DOHH2 (cell line): ENCODE measurements around the gene ANKRD65.

Experiments used
- EZH2phosphoT487 ChIP-seq: fragments of 200-600 bp; sonication (generic); IDR thresholded peaks from 2 replicates; pipeline ENCODE4 v1.6.1; 2017; ENCODE audit warnings: borderline replicate concordance, mild to moderate bottlenecking, antibody characterized with exemption, low read length, moderate library complexity, mixed read lengths
- TF ChIP-seq, protein P1 (sequence below): fragments of 200-600 bp; sonication (generic); IDR thresholded peaks from one replicate; pipeline ENCODE4 v1.5.1; 2014; ENCODE audit warnings: antibody characterized with exemption, mild to moderate bottlenecking, low read depth, low read length; ENCODE audit not compliant: poor library complexity, severe bottlenecking

- TF ChIP-seq, protein P1, sequence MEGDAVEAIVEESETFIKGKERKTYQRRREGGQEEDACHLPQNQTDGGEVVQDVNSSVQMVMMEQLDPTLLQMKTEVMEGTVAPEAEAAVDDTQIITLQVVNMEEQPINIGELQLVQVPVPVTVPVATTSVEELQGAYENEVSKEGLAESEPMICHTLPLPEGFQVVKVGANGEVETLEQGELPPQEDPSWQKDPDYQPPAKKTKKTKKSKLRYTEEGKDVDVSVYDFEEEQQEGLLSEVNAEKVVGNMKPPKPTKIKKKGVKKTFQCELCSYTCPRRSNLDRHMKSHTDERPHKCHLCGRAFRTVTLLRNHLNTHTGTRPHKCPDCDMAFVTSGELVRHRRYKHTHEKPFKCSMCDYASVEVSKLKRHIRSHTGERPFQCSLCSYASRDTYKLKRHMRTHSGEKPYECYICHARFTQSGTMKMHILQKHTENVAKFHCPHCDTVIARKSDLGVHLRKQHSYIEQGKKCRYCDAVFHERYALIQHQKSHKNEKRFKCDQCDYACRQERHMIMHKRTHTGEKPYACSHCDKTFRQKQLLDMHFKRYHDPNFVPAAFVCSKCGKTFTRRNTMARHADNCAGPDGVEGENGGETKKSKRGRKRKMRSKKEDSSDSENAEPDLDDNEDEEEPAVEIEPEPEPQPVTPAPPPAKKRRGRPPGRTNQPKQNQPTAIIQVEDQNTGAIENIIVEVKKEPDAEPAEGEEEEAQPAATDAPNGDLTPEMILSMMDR: no peak
- no peak for TF ChIP-seq EZH2phosphoT487
Observed at GRCh38 chr1:1434824-1435105, 13.7 kb upstream of the ANKRD65 start.
